ENCODE data around the gene FOXP3.

GRCh38 chrX:49312176-49312575 is 47.7 kb upstream of the FOXP3 start:
- TF ChIP-seq CTCF (IDR thresholded peaks at IDR 0.05) (no peak), POLR2AphosphoS5 (IDR thresholded peaks at IDR 0.05; ENCODE audit: insufficient read depth in 1 of 2, low read depth in 1 of 2) (no peak)

All from vagina (tissue), 2 donors.